HEK293 (cell line): ENCODE results near the gene MSH5.
A peak's percentile ranks its signal among the peaks of the same experiment; 100 is the strongest.

Source experiments
- CTCF ChIA-PET: fragments of 350-600 bp; formaldehyde crosslinking; extraction: SDS; loops from one replicate; lab custom pipeline; 2021; ENCODE audit warnings: antibody characterized with exemption; lab: Yijun Ruan, JAX
- POLR2A ChIA-PET: fragments of 300-600 bp; formaldehyde crosslinking; extraction: SDS; loops from one replicate; lab custom pipeline; 2020; ENCODE audit warnings: antibody characterized with exemption, inconsistent platforms; lab: Yijun Ruan, JAX
- H3K27ac ChIP-seq: fragments of 200-500 bp; sonication (Bioruptor generic); 2 replicates; pipeline ENCODE4 v1.5.1; 2014; ENCODE audit warnings: low read depth, low read length, control low read depth, inconsistent platforms; ENCODE audit errors: extremely low read depth
- H3K36me3 ChIP-seq, 2 experiments: fragments of 200-500 bp in 1 of 2; sonication (Bioruptor generic) in 1 of 2; 1 replicate in 1 of 2; 2 replicates in 1 of 2; pipeline ENCODE4 v1.5.1; 2014 to 2017; ENCODE audit warnings: inconsistent platforms in 2 of 2, low read length in 2 of 2; ENCODE audit not compliant: control insufficient read depth in 2 of 2, insufficient read depth in 1 of 2
- H3K4me1 ChIP-seq: fragments of 200-500 bp; sonication (Bioruptor generic); 2 replicates; pipeline ENCODE4 v1.5.1; 2014; ENCODE audit warnings: mild to moderate bottlenecking, low read length, inconsistent platforms; ENCODE audit not compliant: control insufficient read depth, insufficient read depth
- H3K4me3 ChIP-seq: 2 replicates; pipeline ENCODE4 v1.5.1; 2011; ENCODE audit warnings: low read depth, mild to moderate bottlenecking, control low read depth, low read length, moderate library complexity
- H3K9me3 ChIP-seq: fragments of 200-500 bp; sonication (Bioruptor generic); 2 replicates; pipeline ENCODE4 v1.5.1; 2014; ENCODE audit warnings: low read depth, low read length, inconsistent platforms; ENCODE audit not compliant: control insufficient read depth, insufficient read depth
- CTCF ChIP-seq: fragments of 450-650 bp; formaldehyde crosslinking; IDR thresholded peaks from 2 replicates; pipeline ENCODE4 v1.5.1; 2016; ENCODE audit warnings: missing biosample characterization, missing genetic modification characterization
- HOXA7 ChIP-seq: sonication (generic); formaldehyde crosslinking; IDR thresholded peaks from 2 replicates; pipeline ENCODE4 v1.8.1; 2022; ENCODE audit warnings: missing genetic modification reagents, borderline replicate concordance
- INSM2 ChIP-seq: fragments of 450-650 bp; formaldehyde crosslinking; IDR thresholded peaks from 2 replicates; pipeline ENCODE4 v1.5.1; 2016; ENCODE audit warnings: missing biosample characterization, missing genetic modification characterization
- PRDM1 ChIP-seq: fragments of 450-650 bp; formaldehyde crosslinking; IDR thresholded peaks from 2 replicates; pipeline ENCODE4; 2016; ENCODE audit warnings: missing biosample characterization, missing genetic modification characterization
- PRDM10 ChIP-seq: fragments of 450-650 bp; formaldehyde crosslinking; IDR thresholded peaks from 2 replicates; pipeline ENCODE4 v1.5.1; 2016; ENCODE audit warnings: missing biosample characterization, missing genetic modification characterization
- SETDB1 ChIP-seq: IDR thresholded peaks from one replicate; pipeline ENCODE4 v1.6.1; 2017; ENCODE audit warnings: mild to moderate bottlenecking, low read length, moderate library complexity, mixed read lengths; ENCODE audit not compliant: insufficient read length
- ZBTB20 ChIP-seq: fragments of 450-650 bp; formaldehyde crosslinking; IDR thresholded peaks from 2 replicates; pipeline ENCODE4 v1.5.1; 2016; ENCODE audit warnings: missing biosample characterization, missing genetic modification characterization
- ZEB2 ChIP-seq: fragments of 450-650 bp; formaldehyde crosslinking; IDR thresholded peaks from 2 replicates; pipeline ENCODE4 v1.5.1; 2016; ENCODE audit warnings: missing biosample characterization, missing genetic modification characterization
- ZNF362 ChIP-seq: fragments of 450-650 bp; formaldehyde crosslinking; IDR thresholded peaks from 2 replicates; pipeline ENCODE4 v1.5.1; 2016; ENCODE audit warnings: missing biosample characterization, missing genetic modification characterization
- ZNF426 ChIP-seq: fragments of 450-650 bp; formaldehyde crosslinking; IDR thresholded peaks from 2 replicates; pipeline ENCODE4 v1.5.1; 2017; ENCODE audit warnings: missing biosample characterization, missing genetic modification characterization, mild to moderate bottlenecking, inconsistent platforms, moderate library complexity
- ZNF558 ChIP-seq: fragments of 450-650 bp; formaldehyde crosslinking; IDR thresholded peaks from 2 replicates; pipeline ENCODE4 v1.5.1; 2016; ENCODE audit warnings: missing biosample characterization, missing genetic modification characterization
- ZNF701 ChIP-seq: fragments of 450-650 bp; formaldehyde crosslinking; IDR thresholded peaks from 2 replicates; pipeline ENCODE4 v1.5.1; 2016; ENCODE audit warnings: missing biosample characterization, missing genetic modification characterization

The MSH5 gene

GRCh38 chr6:31712296-31712695 is 27.5 kb upstream of the MSH5 start (continued):
- TF ChIP-seq CTCF: peak; percentile 42; the same call in 1 of the 2 replicates
- TF ChIP-seq PRDM1 (tag by site-specific recombination): no peak
- TF ChIP-seq ZEB2 (tag by site-specific recombination): no peak
- 0 out of 2 replicates have a peak, but pooled peaks have one; percentile 33 for TF ChIP-seq ZBTB20
- TF ChIP-seq SETDB1: no peak
- TF ChIP-seq ZNF701 (tag by site-specific recombination): no peak
- TF ChIP-seq ZNF362 (tag by site-specific recombination): no peak
- no peak for TF ChIP-seq ZNF558
- TF ChIP-seq INSM2 (tag by site-specific recombination): no peak
- TF ChIP-seq ZNF426 (tag by site-specific recombination): no peak

- no peak overlapping the region for H3K27ac ChIP-seq
- POLR2A ChIA-PET: interaction anchor here (1.0 to 2.3 kb wide), 5 partner anchors 10 to 114 kb away, joined by 3 to 10 read pairs (median 4); partner anchors contain the start of genes ABHD16A, HSPA1B and MSH5
These were observed 26.3 kb upstream of the MSH5 start for GRCh38 chr6:31713465-31713864.

More at GRCh38 chr6:31713465-31713864, 26.3 kb upstream of the MSH5 start:
- no peaks in the 10 kb centered on the region for H3K9me3 ChIP-seq
- no peak overlapping the region for H3K4me3 ChIP-seq
- CTCF ChIA-PET: interaction anchor here (1.0 kb wide), 1 partner anchor 21 kb away, joined by 4 read pairs; no protein-coding TSS in a partner anchor
- H3K36me3 ChIP-seq: no peaks in the 10 kb centered on the region
- no peak for TF ChIP-seq HOXA7 (CRISPR knock-in tag)
- TF ChIP-seq PRDM10 (tag by site-specific recombination): peak; percentile 47; the same call in 1 of the 2 replicates
- H3K4me1 ChIP-seq: peaks cover 4% of the 10 kb centered on the region
